ENCODE results near the gene SLCO2B1. TPM values are rescaled to one million over a fixed set of nuclear protein-coding genes. Genes with fewer than 3 reads are reported as not detected.

SLCO2B1 gene
- total and polyA plus RNA-seq, 2 of the 8 experiments (the other 6 are each of a cell fraction or from before 2014, with no cell fraction given), result 0.03 TPM; not detected in 1

DNA sequence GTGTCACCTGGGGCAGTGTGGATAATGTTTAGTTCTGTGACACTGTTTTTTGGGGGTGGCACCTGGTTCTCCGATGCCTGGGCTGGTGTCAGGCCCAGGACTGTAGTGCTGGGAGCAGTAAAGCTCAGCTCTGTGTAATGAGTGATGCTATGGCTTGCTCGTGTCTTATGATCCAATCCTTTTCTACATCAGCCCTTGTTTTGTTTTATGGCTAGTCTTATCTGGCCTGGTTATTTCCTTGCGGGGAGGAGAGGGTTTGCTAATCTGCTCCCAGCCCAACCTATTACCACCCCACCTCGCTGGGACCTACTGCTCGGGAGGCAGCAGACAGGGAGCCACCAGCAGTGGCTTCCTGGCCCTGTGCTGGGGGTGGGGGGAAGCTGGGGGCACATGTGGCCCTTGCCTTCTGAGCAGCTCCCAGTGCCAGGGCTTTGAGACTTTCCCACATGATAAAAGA lies 54.7 kb downstream of the SLCO2B1 start:
- 0 out of 7 replicates have a peak, but pooled peaks cover 0 to 2% (median 0%) of the 10 kb centered on the region in 4 experiments for H3K4me1 ChIP-seq (replicated peaks in 1 of 4; ENCODE audit: control insufficient read depth in 3 of 4, insufficient read depth in 4 of 4, low read length in 3 of 4)

More for the DNA sequence above, 54.7 kb downstream of the SLCO2B1 start:
- H3K23me2 ChIP-seq (ENCODE audit: low read depth, low read length), result no peaks in the 10 kb centered on the region
- 87% methylated on average over 5 of the region's 5 CpGs; no CpG with 5 or more reads in 1 of the 2 experiments for WGBS, 2 experiments (ENCODE audit: extremely low coverage in 1 of 2, insufficient coverage in 1 of 2, insufficient read length in 1 of 2, insufficient replicate concordance in 2 of 2, low coverage in 1 of 2, low lambda C conversion rate in 2 of 2, missing lambda C conversion rate in 1 of 2)
- no peak overlapping the region for H4K91ac ChIP-seq (replicated peaks; ENCODE audit: insufficient read length, low read length)
- no peak overlapping the region for H2BK5ac ChIP-seq (ENCODE audit: low read depth, low read length)
- no peak overlapping the region for H2BK12ac ChIP-seq (ENCODE audit: low read depth, low read length)
- no peak overlapping the region for H3K27ac ChIP-seq (ENCODE audit: low read depth, low read length)
- no peak overlapping the region for H2AFZ ChIP-seq (ENCODE audit: low read length)
- H3K27me3 ChIP-seq (replicated peaks in 1 of 4; ENCODE audit: control insufficient read depth in 3 of 4, extremely low read depth in 1 of 4, insufficient read depth in 3 of 4, low read length in 3 of 4), result no peaks in the 10 kb centered on the region; a peak in 1 of 7 replicates
- peaks cover 0 to 1% of the 10 kb centered on the region in 2 experiments for H4K20me1 ChIP-seq (replicated peaks in 1 of 2; ENCODE audit: control insufficient read depth in 1 of 2, insufficient read depth in 2 of 2, low read length in 2 of 2)
- no peaks in the 10 kb centered on the region for H3K9me3 ChIP-seq (ENCODE audit: insufficient read depth in 2 of 2, low read depth in 1 of 2, low read length in 1 of 2)
- H3K23ac ChIP-seq (ENCODE audit: insufficient read length), result no peak overlapping the region
- H3K4me2 ChIP-seq (ENCODE audit: insufficient read depth in 1 of 2, low read depth in 2 of 2, low read length in 2 of 2), result no peak overlapping the region
- ChIA-PET POLR2A (ENCODE audit: partially characterized antibody) (interaction anchor here (0.7 kb wide), 1 partner anchor 128 kb away, joined by 3 read pairs; no protein-coding TSS in a partner anchor), CTCF (ENCODE audit: partially characterized antibody) (interaction anchor here (0.6 to 45.7 kb wide), 32 partner anchors 9 to 1499 kb away, joined by 3 to 825 read pairs (median 7); partner anchors contain the start of genes SLCO2B1 and TPBGL)
- TF ChIP-seq TEAD4 (IDR thresholded peaks at IDR 0.05; ENCODE audit: low read depth, low read length) (no peak), SIN3A (conservative IDR thresholded peaks at IDR 0.05 in 1 of 2, IDR thresholded peaks at IDR 0.05 in 1 of 2; ENCODE audit: low read depth in 1 of 2, low read length in 2 of 2) (no peak), SRF (IDR thresholded peaks at IDR 0.05; ENCODE audit: low read depth, low read length) (no peak), HDAC2 (IDR thresholded peaks at IDR 0.05; ENCODE audit: borderline replicate concordance in 1 of 2, low read depth in 2 of 2, low read length in 2 of 2) (no peak), ASH2L (IDR thresholded peaks at IDR 0.05; ENCODE audit: low read length) (no peak), BRCA1 (IDR thresholded peaks at IDR 0.05; ENCODE audit: low read depth, low read length) (no peak), TAF7 (optimal IDR thresholded peaks at IDR 0.05; ENCODE audit: borderline replicate concordance, low read depth, low read length) (no peak), SIRT6 (IDR thresholded peaks at IDR 0.05; ENCODE audit: low read length) (no peak), CHD2 (IDR thresholded peaks at IDR 0.05; ENCODE audit: low read length) (no peak), CREB1 (IDR thresholded peaks at IDR 0.05) (no peak)
- TF ChIP-seq, protein P1, sequence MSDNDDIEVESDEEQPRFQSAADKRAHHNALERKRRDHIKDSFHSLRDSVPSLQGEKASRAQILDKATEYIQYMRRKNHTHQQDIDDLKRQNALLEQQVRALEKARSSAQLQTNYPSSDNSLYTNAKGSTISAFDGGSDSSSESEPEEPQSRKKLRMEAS (IDR thresholded peaks at IDR 0.05), result no peak
- TF ChIP-seq, protein P2, sequence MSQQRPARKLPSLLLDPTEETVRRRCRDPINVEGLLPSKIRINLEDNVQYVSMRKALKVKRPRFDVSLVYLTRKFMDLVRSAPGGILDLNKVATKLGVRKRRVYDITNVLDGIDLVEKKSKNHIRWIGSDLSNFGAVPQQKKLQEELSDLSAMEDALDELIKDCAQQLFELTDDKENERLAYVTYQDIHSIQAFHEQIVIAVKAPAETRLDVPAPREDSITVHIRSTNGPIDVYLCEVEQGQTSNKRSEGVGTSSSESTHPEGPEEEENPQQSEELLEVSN (IDR thresholded peaks at IDR 0.05), result no peak
- no peak overlapping the region for H3K56ac ChIP-seq (replicated peaks; ENCODE audit: insufficient read length, low read depth, low read length)
- H4K8ac ChIP-seq (ENCODE audit: extremely low read depth, insufficient read depth, low read length), result no peak overlapping the region
- no peak overlapping the region for H4K5ac ChIP-seq (ENCODE audit: insufficient read length, low read depth, low read length)
- H3K36me3 ChIP-seq (ENCODE audit: control insufficient read depth in 2 of 4, insufficient read depth in 4 of 4, low read length in 3 of 4), result no peaks in the 10 kb centered on the region
- H3K9ac ChIP-seq (replicated peaks in 1 of 4; ENCODE audit: extremely low read depth in 1 of 4, low read depth in 3 of 4, low read length in 3 of 4), result no peak overlapping the region
- no peaks in the 10 kb centered on the region for H3K79me1 ChIP-seq (ENCODE audit: low read depth, low read length)
- FAIRE-seq (no peak), DNase-seq (ENCODE audit: low read depth in 1 of 2, low spot score in 2 of 2) (no peak)
- no peak overlapping the region for H3K14ac ChIP-seq (ENCODE audit: insufficient read length)
- no peak overlapping the region for H2AK5ac ChIP-seq (ENCODE audit: low read depth, low read length)
- no peak overlapping the region for H3K4ac ChIP-seq (replicated peaks; ENCODE audit: insufficient read length, low read depth, low read length)
- H3K79me2 ChIP-seq (ENCODE audit: control insufficient read depth in 1 of 2, insufficient read depth in 2 of 2, low read length in 2 of 2), result no peaks in the 10 kb centered on the region
- no peak overlapping the region for H2BK20ac ChIP-seq (ENCODE audit: low read length)
- H2BK15ac ChIP-seq (ENCODE audit: low read length), result no peak overlapping the region
- H3K4me3 ChIP-seq (ENCODE audit: extremely low read depth in 1 of 4, insufficient read depth in 2 of 4, low read depth in 3 of 4, low read length in 4 of 4), result no peak overlapping the region
- no peak overlapping the region for H2BK120ac ChIP-seq (replicated peaks; ENCODE audit: low read depth, low read length)
- H3K18ac ChIP-seq (ENCODE audit: extremely low read depth, low read length), result no peak overlapping the region

All from H1 (cell line).